Measurements from ENCODE around the gene STXBP3. TPM values are rescaled to one million over a fixed set of nuclear protein-coding genes. Genes with fewer than 3 reads are reported as not detected.

Gene STXBP3
- total RNA-seq, 2 donors from 2014 or later = 43.5 to 60.4 TPM

GRCh38 chr1:108725906-108726305, 20.6 kb upstream of the STXBP3 start:
- Histone ChIP-seq H3K36me3 (no peaks in the 10 kb centered on the region), H3K27me3 (no peaks in the 10 kb centered on the region), H3K4me1 (no peaks in the 10 kb centered on the region), H3K27ac (no peak overlapping the region), H3K4me3 (no peak overlapping the region), H3K9me3 (no peaks in the 10 kb centered on the region), H3K9ac (ENCODE audit: low read depth in 2 of 2, low read length in 2 of 2) (no peak overlapping the region)
- DNase-seq = no peak
- no peak for TF ChIP-seq CTCF (IDR thresholded peaks at IDR 0.05)
- intact Hi-C loops (cut with DNase I) = no loop called here

- Histone ChIP-seq H3K9ac (ENCODE audit: low read depth in 2 of 2, low read length in 2 of 2) (no peak overlapping the region), H3K4me3 (no peak overlapping the region), H3K27ac (no peak overlapping the region), H3K36me3 (no peaks in the 10 kb centered on the region), H3K9me3 (no peaks in the 10 kb centered on the region), H3K27me3 (no peaks in the 10 kb centered on the region), H3K4me1 (no peaks in the 10 kb centered on the region)
- intact Hi-C loops (cut with DNase I) = no loop called here
- no peak for DNase-seq
- TF ChIP-seq CTCF (IDR thresholded peaks at IDR 0.05) = no peak
These were observed 18.0 kb upstream of the STXBP3 start for GRCh38 chr1:108728327-108728923.

- no peak for DNase-seq
These were observed 17.0 kb upstream of the STXBP3 start for GRCh38 chr1:108729481-108729880.

GRCh38 chr1:108732398-108732797, 14.1 kb upstream of the STXBP3 start:
- DNase-seq = no peak
- Histone ChIP-seq H3K9ac (ENCODE audit: low read depth in 2 of 2, low read length in 2 of 2) (no peak overlapping the region), H3K36me3 (no peaks in the 10 kb centered on the region), H3K27ac (no peak overlapping the region), H3K4me3 (no peak overlapping the region), H3K4me1 (no peaks in the 10 kb centered on the region), H3K9me3 (no peaks in the 10 kb centered on the region), H3K27me3 (no peaks in the 10 kb centered on the region)
- intact Hi-C loops (cut with DNase I) = no loop called here
- no peak for TF ChIP-seq CTCF (IDR thresholded peaks at IDR 0.05)

More at GRCh38 chr1:108729481-108729880, 17.0 kb upstream of the STXBP3 start:
- Histone ChIP-seq H3K4me3 (no peak overlapping the region), H3K9me3 (no peaks in the 10 kb centered on the region), H3K36me3 (no peaks in the 10 kb centered on the region), H3K9ac (ENCODE audit: low read depth in 2 of 2, low read length in 2 of 2) (no peak overlapping the region), H3K27me3 (no peaks in the 10 kb centered on the region), H3K4me1 (no peaks in the 10 kb centered on the region), H3K27ac (no peak overlapping the region)
- intact Hi-C loops (cut with DNase I) = no loop called here
- TF ChIP-seq CTCF (IDR thresholded peaks at IDR 0.05) = no peak

- no peaks in the 10 kb centered on the region for H3K4me1 ChIP-seq
- DNase-seq = no peak
- intact Hi-C loops (cut with DNase I) = no loop called here
These were observed 12.2 kb upstream of the STXBP3 start for GRCh38 chr1:108734171-108734865.

More at GRCh38 chr1:108734171-108734865, 12.2 kb upstream of the STXBP3 start:
- Histone ChIP-seq H3K9me3 (no peaks in the 10 kb centered on the region), H3K36me3 (no peaks in the 10 kb centered on the region), H3K4me3 (no peak overlapping the region), H3K27ac (no peak overlapping the region), H3K9ac (ENCODE audit: low read depth in 2 of 2, low read length in 2 of 2) (no peak overlapping the region), H3K27me3 (no peaks in the 10 kb centered on the region)
- TF ChIP-seq CTCF (IDR thresholded peaks at IDR 0.05) = no peak
